NCI-H1417 (cell line): Measurements from ENCODE around the gene SART1.
"Not testable (repeated sequence)": the region's sequence is repeated elsewhere in the genome, so short reads cannot be mapped to it uniquely, and the experiment has no call there.

Experiments used
- DNase-seq, 3 experiments: peaks; one replicate each; lab custom pipeline; 2025; lab: John Stamatoyannopoulos, UW

SART1 gene

GRCh38 chr11:66017321-66017720 is 55.8 kb downstream of the SART1 start:
- DNase-seq = peak in 2 of 3 experiments; percentile 18 to 33

GRCh38 chr11:66020212-66020611 is 58.7 kb downstream of the SART1 start:
- no peak for DNase-seq

- DNase-seq = no peak
Observed at GRCh38 chr11:66020618-66021357, 59.3 kb downstream of the SART1 start.

GRCh38 chr11:66022401-66023185 is 61.1 kb downstream of the SART1 start:
- DNase-seq = peak; percentile 64 to 82 (median 69)

GRCh38 chr11:66023186-66023440 is 61.6 kb downstream of the SART1 start:
- not testable (repeated sequence) for DNase-seq

GRCh38 chr11:66026017-66026529 is 64.5 kb downstream of the SART1 start, which contains the start of gene CATSPER1:
Gene CATSPER1 (minus strand): TSS chr11:66026479. CDS start chr11:66026379, 100 bp downstream.
- no peak for DNase-seq
